ENCODE results near the gene NBPF20. TPM values are rescaled to one million over a fixed set of nuclear protein-coding genes. Genes with fewer than 3 reads are reported as not detected.
"Not testable (repeated sequence)": the region's sequence is repeated elsewhere in the genome, so short reads cannot be mapped to it uniquely, and the experiment has no call there.

Gene NBPF20, protein sequence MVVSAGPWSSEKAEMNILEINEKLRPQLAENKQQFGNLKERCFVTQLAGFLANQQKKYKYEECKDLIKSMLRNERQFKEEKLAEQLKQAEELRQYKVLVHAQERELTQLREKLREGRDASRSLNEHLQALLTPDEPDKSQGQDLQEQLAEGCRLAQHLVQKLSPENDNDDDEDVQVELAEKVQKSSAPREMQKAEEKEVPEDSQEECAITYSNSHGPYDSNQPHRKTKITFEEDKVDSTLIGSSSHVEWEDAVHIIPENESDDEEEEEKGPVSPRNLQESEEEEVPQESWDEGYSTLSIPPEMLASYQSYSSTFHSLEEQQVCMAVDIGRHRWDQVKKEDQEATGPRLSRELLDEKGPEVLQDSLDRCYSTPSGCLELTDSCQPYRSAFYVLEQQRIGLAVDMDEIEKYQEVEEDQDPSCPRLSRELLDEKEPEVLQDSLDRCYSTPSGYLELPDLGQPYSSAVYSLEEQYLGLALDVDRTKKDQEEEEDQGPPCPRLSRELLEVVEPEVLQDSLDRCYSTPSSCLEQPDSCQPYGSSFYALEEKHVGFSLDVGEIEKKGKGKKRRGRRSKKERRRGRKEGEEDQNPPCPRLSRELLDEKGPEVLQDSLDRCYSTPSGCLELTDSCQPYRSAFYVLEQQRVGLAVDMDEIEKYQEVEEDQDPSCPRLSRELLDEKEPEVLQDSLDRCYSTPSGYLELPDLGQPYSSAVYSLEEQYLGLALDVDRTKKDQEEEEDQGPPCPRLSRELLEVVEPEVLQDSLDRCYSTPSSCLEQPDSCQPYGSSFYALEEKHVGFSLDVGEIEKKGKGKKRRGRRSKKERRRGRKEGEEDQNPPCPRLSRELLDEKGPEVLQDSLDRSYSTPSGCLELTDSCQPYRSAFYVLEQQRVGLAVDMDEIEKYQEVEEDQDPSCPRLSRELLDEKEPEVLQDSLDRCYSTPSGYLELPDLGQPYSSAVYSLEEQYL (N-terminal part only)
- 0.94 and 1.1 TPM in 2 replicates for polyA plus RNA-seq (2013)

DNA sequence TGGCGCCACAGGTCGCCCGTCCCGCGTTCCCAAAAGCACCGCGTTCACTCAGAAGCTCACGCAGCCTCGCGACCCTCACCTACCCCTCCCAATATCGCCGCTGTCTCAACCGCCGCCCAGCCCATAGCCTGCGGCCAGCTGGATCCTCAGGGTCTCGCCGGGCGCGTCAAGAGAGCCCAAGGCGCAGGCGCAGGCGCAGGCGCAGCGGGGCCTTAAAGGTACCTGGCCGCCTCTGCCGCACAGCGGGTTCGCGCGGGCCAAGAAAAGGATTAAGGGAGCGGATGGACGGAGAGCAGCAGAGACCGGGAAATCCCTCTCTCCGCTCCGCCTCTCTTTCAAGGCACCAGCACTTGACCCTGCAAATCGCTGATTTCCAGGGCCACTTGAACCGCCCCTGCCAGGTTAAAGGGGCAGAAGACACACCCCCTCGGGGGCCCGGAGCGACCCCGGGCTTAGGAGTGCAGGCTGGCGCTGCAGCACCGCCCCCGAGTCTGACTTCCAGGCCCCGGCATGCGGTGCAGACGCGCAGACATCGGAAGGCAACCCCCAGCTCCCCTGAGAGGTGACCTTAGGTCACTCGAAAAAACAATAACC, at the start of gene NBPF20:
TSS of gene NBPF20 (minus strand) at position 168 of the 594 bp plus-strand sequence. CDS start 20,331 bp downstream, outside the sequence.
- Histone ChIP-seq H3K23ac (ENCODE audit: low read length) (no peak within 1 kb of the TSS), H3K4me1 (ENCODE audit: control insufficient read depth in 1 of 2, insufficient read depth in 2 of 2, low read length in 2 of 2) (peaks cover 0 to 4% of the 10 kb centered on the region in 2 experiments), H3K4me2 (ENCODE audit: low read length) (peak within 1 kb of the TSS; percentile 90), H3K36me3 (ENCODE audit: control insufficient read depth in 1 of 2, insufficient read depth in 2 of 2, low read length in 2 of 2) (no peaks in the 10 kb centered on the region), H4K12ac (ENCODE audit: low read depth, low read length) (no peak within 1 kb of the TSS), H2BK5ac (ENCODE audit: low read depth, low read length, poor library complexity) (no peak within 1 kb of the TSS), H3K79me2 (ENCODE audit: control insufficient read depth, insufficient read depth, low read length, poor library complexity) (no peaks in the 10 kb centered on the region), H3K9me3 (ENCODE audit: insufficient read depth, low read depth, low read length) (no peaks in the 10 kb centered on the region), H4K91ac (ENCODE audit: low read depth, low read length) (no peak within 1 kb of the TSS), H4K8ac (ENCODE audit: low read depth, low read length) (peak within 1 kb of the TSS; percentile 83), H2AFZ (ENCODE audit: insufficient read depth, low read length, poor library complexity) (peak within 1 kb of the TSS; percentile 84), H2BK12ac (ENCODE audit: low read length) (peak within 1 kb of the TSS; percentile 45), H3K79me1 (ENCODE audit: low read length) (no peaks in the 10 kb centered on the region), H2BK120ac (ENCODE audit: insufficient read depth, low read length, poor library complexity) (peak within 1 kb of the TSS; percentile 73), H3K27me3 (ENCODE audit: insufficient read depth, low read length) (peaks cover 5% of the 10 kb centered on the region), H3K14ac (ENCODE audit: low read length) (peak within 1 kb of the TSS; percentile 81), H3K27ac (ENCODE audit: low read depth, low read length) (peak within 1 kb of the TSS; percentile 27), H3K4ac (ENCODE audit: low read depth, low read length) (no peak within 1 kb of the TSS), H3K18ac (ENCODE audit: low read length) (no peak within 1 kb of the TSS), H3K4me3 (ENCODE audit: low read depth, low read length) (peak within 1 kb of the TSS; percentile 85), H3K9ac (ENCODE audit: low read length) (no peak within 1 kb of the TSS), H2AK5ac (ENCODE audit: low read length) (no peak within 1 kb of the TSS)
- no CpG with 5 or more reads among the region's 50 CpGs for WGBS (ENCODE audit: extremely low coverage, insufficient coverage, insufficient read length)
- peak; percentile 86 to 95 for DNase-seq

DNA sequence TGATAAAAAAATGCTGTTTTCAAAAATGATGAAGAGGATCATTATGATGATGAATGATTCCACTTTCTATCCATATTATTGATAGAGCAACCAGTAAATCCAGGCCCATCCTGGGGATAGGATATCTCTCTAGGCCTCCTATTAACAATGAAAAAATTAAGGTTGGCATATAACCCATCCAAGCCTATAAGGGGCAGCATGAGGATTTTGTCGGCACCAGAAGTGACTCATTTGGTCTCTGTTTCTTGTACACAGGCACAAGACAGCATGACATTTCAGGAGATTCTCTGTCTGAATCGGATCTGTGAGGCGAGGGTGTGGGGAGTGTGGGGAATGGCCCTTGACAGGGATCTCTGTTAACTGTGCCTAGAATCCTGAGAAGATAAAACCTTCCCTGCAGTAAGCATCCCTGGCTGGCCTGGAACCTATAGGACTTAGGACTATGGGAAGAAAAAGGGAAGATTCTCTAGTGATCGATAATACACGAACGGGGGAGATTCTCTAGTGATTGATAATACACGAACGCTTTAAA, 49.5 kb upstream of the NBPF20 start:
- DNase-seq; H4K8ac ChIP-seq (ENCODE audit: low read depth, low read length); H2BK12ac ChIP-seq (ENCODE audit: low read length); H3K36me3 ChIP-seq (ENCODE audit: control insufficient read depth in 1 of 2, insufficient read depth in 2 of 2, low read length in 2 of 2); H3K14ac ChIP-seq (ENCODE audit: low read length); H2AK5ac ChIP-seq (ENCODE audit: low read length); H3K9me3 ChIP-seq (ENCODE audit: insufficient read depth, low read depth, low read length); H2BK5ac ChIP-seq (ENCODE audit: low read depth, low read length, poor library complexity); H3K79me1 ChIP-seq (ENCODE audit: low read length); H3K4me1 ChIP-seq (ENCODE audit: control insufficient read depth in 1 of 2, insufficient read depth in 2 of 2, low read length in 2 of 2); H3K9ac ChIP-seq (ENCODE audit: low read length); H3K23ac ChIP-seq (ENCODE audit: low read length); H4K12ac ChIP-seq (ENCODE audit: low read depth, low read length); H3K27ac ChIP-seq (ENCODE audit: low read depth, low read length); H3K79me2 ChIP-seq (ENCODE audit: control insufficient read depth, insufficient read depth, low read length, poor library complexity); H3K4ac ChIP-seq (ENCODE audit: low read depth, low read length); H3K4me2 ChIP-seq (ENCODE audit: low read length); H3K27me3 ChIP-seq (ENCODE audit: insufficient read depth, low read length); H3K18ac ChIP-seq (ENCODE audit: low read length); H2BK120ac ChIP-seq (ENCODE audit: insufficient read depth, low read length, poor library complexity); H4K91ac ChIP-seq (ENCODE audit: low read depth, low read length); H2AFZ ChIP-seq (ENCODE audit: insufficient read depth, low read length, poor library complexity); H3K4me3 ChIP-seq (ENCODE audit: low read depth, low read length): not testable (repeated sequence)
- no CpG with 5 or more reads among the region's 8 CpGs for WGBS (ENCODE audit: extremely low coverage, insufficient coverage, insufficient read length)

DNA sequence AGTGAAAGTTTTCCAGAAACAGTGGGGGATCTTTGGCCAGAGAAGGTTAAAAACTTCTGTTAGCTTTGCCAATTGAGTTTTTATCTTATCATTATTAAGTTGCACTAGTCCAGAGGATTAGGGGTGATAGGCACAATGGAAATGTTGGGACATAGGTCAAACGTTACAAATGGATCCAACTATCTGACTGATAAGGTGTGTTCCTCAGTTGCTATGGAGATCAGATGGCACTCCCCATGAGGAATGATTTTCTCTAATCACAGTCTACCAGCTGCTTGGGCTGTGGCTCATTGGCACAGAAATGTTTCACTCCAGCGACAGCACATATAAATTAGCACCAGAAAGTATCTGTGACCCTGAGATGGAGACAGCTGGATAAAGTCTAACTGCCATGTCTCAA, 47.3 kb upstream of the NBPF20 start:
- H3K4me2 ChIP-seq (ENCODE audit: low read length); H3K18ac ChIP-seq (ENCODE audit: low read length); H4K8ac ChIP-seq (ENCODE audit: low read depth, low read length); H3K4me1 ChIP-seq (ENCODE audit: control insufficient read depth in 1 of 2, insufficient read depth in 2 of 2, low read length in 2 of 2); H3K36me3 ChIP-seq (ENCODE audit: control insufficient read depth in 1 of 2, insufficient read depth in 2 of 2, low read length in 2 of 2); H2BK120ac ChIP-seq (ENCODE audit: insufficient read depth, low read length, poor library complexity); H3K79me2 ChIP-seq (ENCODE audit: control insufficient read depth, insufficient read depth, low read length, poor library complexity); H2AK5ac ChIP-seq (ENCODE audit: low read length); H2BK12ac ChIP-seq (ENCODE audit: low read length); H3K9ac ChIP-seq (ENCODE audit: low read length); H4K91ac ChIP-seq (ENCODE audit: low read depth, low read length); H3K9me3 ChIP-seq (ENCODE audit: insufficient read depth, low read depth, low read length); H2BK5ac ChIP-seq (ENCODE audit: low read depth, low read length, poor library complexity); H3K79me1 ChIP-seq (ENCODE audit: low read length); H3K23ac ChIP-seq (ENCODE audit: low read length); H3K4me3 ChIP-seq (ENCODE audit: low read depth, low read length); DNase-seq; H2AFZ ChIP-seq (ENCODE audit: insufficient read depth, low read length, poor library complexity); H3K27ac ChIP-seq (ENCODE audit: low read depth, low read length); H3K27me3 ChIP-seq (ENCODE audit: insufficient read depth, low read length); H3K14ac ChIP-seq (ENCODE audit: low read length); H4K12ac ChIP-seq (ENCODE audit: low read depth, low read length); H3K4ac ChIP-seq (ENCODE audit: low read depth, low read length): not testable (repeated sequence)
- WGBS (ENCODE audit: extremely low coverage, insufficient coverage, insufficient read length) = no CpG with 5 or more reads among the region's 2 CpGs

DNA sequence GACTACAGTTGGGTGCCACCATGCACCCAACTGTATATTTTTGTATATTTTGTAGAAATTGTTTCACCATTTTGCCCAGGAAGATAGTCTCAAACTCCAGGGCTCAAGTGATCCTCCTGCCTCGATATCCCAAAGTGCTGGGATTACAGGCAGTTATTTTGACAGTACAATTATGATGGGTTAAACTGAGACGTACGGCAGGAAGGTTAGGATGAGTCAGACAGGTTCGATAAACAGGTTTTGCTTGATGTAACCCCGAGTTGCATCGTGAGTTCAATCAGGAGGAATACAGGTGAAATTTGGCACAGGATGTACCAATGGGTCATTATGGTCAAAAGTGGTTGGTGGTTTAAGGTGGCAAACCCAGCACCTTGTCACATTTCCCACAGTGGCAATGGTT, 46.0 kb upstream of the NBPF20 start:
- H3K79me2 ChIP-seq (ENCODE audit: control insufficient read depth, insufficient read depth, low read length, poor library complexity); H2BK120ac ChIP-seq (ENCODE audit: insufficient read depth, low read length, poor library complexity); H4K12ac ChIP-seq (ENCODE audit: low read depth, low read length); H2AK5ac ChIP-seq (ENCODE audit: low read length); H3K4ac ChIP-seq (ENCODE audit: low read depth, low read length); H3K23ac ChIP-seq (ENCODE audit: low read length); H2BK5ac ChIP-seq (ENCODE audit: low read depth, low read length, poor library complexity); H4K91ac ChIP-seq (ENCODE audit: low read depth, low read length); H3K79me1 ChIP-seq (ENCODE audit: low read length); H2BK12ac ChIP-seq (ENCODE audit: low read length); H3K4me1 ChIP-seq (ENCODE audit: control insufficient read depth in 1 of 2, insufficient read depth in 2 of 2, low read length in 2 of 2); H3K27ac ChIP-seq (ENCODE audit: low read depth, low read length); H3K4me2 ChIP-seq (ENCODE audit: low read length); H4K8ac ChIP-seq (ENCODE audit: low read depth, low read length); H3K27me3 ChIP-seq (ENCODE audit: insufficient read depth, low read length); DNase-seq; H3K18ac ChIP-seq (ENCODE audit: low read length); H3K14ac ChIP-seq (ENCODE audit: low read length); H3K4me3 ChIP-seq (ENCODE audit: low read depth, low read length); H3K9me3 ChIP-seq (ENCODE audit: insufficient read depth, low read depth, low read length); H3K36me3 ChIP-seq (ENCODE audit: control insufficient read depth in 1 of 2, insufficient read depth in 2 of 2, low read length in 2 of 2); H3K9ac ChIP-seq (ENCODE audit: low read length); H2AFZ ChIP-seq (ENCODE audit: insufficient read depth, low read length, poor library complexity): not testable (repeated sequence)
- no CpG with 5 or more reads among the region's 6 CpGs for WGBS (ENCODE audit: extremely low coverage, insufficient coverage, insufficient read length)
